HG02884 (cell line): ENCODE data around the gene MYL12B.
A peak's percentile ranks its signal among the peaks of the same experiment; 100 is the strongest.
"Not testable (repeated sequence)": the region's sequence is repeated elsewhere in the genome, so short reads cannot be mapped to it uniquely, and the experiment has no call there.

ENCODE experiments used
- ATAC-seq: cut with Tn5 transposase; IDR thresholded peaks from one replicate; pipeline ENCODE4 v1.9.1; 2021; ENCODE audit warnings: mild to moderate bottlenecking, moderate library complexity; ENCODE audit not compliant: unreplicated experiment

The MYL12B gene

GRCh38 chr18:3260995-3261372 lies 949 bp upstream of the MYL12B start:
- ATAC-seq = no peak

GRCh38 chr18:3262234-3263131 lies 550 bp downstream of the MYL12B start:
- peak; percentile 29 for ATAC-seq

- no peak for ATAC-seq
Observed at GRCh38 chr18:3263132-3263700, 1.3 kb downstream of the MYL12B start.

- no peak for ATAC-seq
Observed at GRCh38 chr18:3264362-3264761, 2.4 kb downstream of the MYL12B start.

GRCh38 chr18:3265564-3266033 lies 3.7 kb downstream of the MYL12B start:
- ATAC-seq = no peak

GRCh38 chr18:3266062-3266608 lies 4.2 kb downstream of the MYL12B start:
- ATAC-seq = no peak

- ATAC-seq = no peak
Observed at GRCh38 chr18:3268306-3268705, 6.4 kb downstream of the MYL12B start.

- no peak for ATAC-seq
Observed at GRCh38 chr18:3269241-3269913, 7.4 kb downstream of the MYL12B start.

- ATAC-seq = no peak
Observed at GRCh38 chr18:3269914-3270299, 8.0 kb downstream of the MYL12B start.

GRCh38 chr18:3273042-3273441 lies 11.1 kb downstream of the MYL12B start:
- ATAC-seq = no peak

GRCh38 chr18:3277643-3278213 lies 15.8 kb downstream of the MYL12B start:
- not testable (repeated sequence) for ATAC-seq

- peak; percentile 87 for ATAC-seq
Observed at GRCh38 chr18:3279201-3280185, 17.6 kb downstream of the MYL12B start.

GRCh38 chr18:3281456-3282400 lies 19.8 kb downstream of the MYL12B start:
- ATAC-seq = no peak

- ATAC-seq = no peak
Observed at GRCh38 chr18:3283253-3283863, 21.4 kb downstream of the MYL12B start.

- ATAC-seq = no peak
Observed at GRCh38 chr18:3283908-3284307, 22.0 kb downstream of the MYL12B start.

- ATAC-seq = no peak
Observed at GRCh38 chr18:3284501-3284900, 22.6 kb downstream of the MYL12B start.

- no peak for ATAC-seq
Observed at GRCh38 chr18:3286159-3286558, 24.2 kb downstream of the MYL12B start.

GRCh38 chr18:3293196-3293951 lies 31.4 kb downstream of the MYL12B start:
- ATAC-seq = no peak
